ENCODE results near the gene RIC8B.

Gene RIC8B

GRCh38 chr12:106814714-106815113 lies 40.2 kb downstream of the RIC8B start:
- DNase-seq = no peak

GRCh38 chr12:106815741-106816140 lies 41.3 kb downstream of the RIC8B start:
- no peak for DNase-seq

- DNase-seq = no peak
These were observed 41.7 kb downstream of the RIC8B start for GRCh38 chr12:106816231-106816630.

GRCh38 chr12:106819991-106820390 lies 45.5 kb downstream of the RIC8B start:
- no peak for DNase-seq

- DNase-seq = no peak
These were observed 57.2 kb downstream of the RIC8B start for GRCh38 chr12:106831699-106832098.

GRCh38 chr12:106837782-106838181 lies 63.3 kb downstream of the RIC8B start:
- DNase-seq = no peak

- no peak for DNase-seq
These were observed 64.9 kb downstream of the RIC8B start for GRCh38 chr12:106839333-106839732.

GRCh38 chr12:106840243-106840642 lies 65.8 kb downstream of the RIC8B start:
- DNase-seq = no peak

GRCh38 chr12:106841510-106842302 lies 67.2 kb downstream of the RIC8B start:
- DNase-seq = peak; percentile 63

GRCh38 chr12:106845902-106846301 lies 71.4 kb downstream of the RIC8B start:
- DNase-seq = no peak

- DNase-seq = no peak
These were observed 73.4 kb downstream of the RIC8B start for GRCh38 chr12:106847861-106848260.

- no peak for DNase-seq
These were observed 76.8 kb downstream of the RIC8B start for GRCh38 chr12:106851306-106851705.

- no peak for DNase-seq
These were observed 80.2 kb downstream of the RIC8B start for GRCh38 chr12:106854723-106855122.

GRCh38 chr12:106855221-106855758 lies 80.8 kb downstream of the RIC8B start:
- peak; percentile 5 for DNase-seq

GRCh38 chr12:106861984-106862916 lies 87.8 kb downstream of the RIC8B start:
- no peak for DNase-seq

- no peak for DNase-seq
These were observed 88.7 kb downstream of the RIC8B start for GRCh38 chr12:106863189-106863588.

GRCh38 chr12:106865683-106866082 lies 91.2 kb downstream of the RIC8B start:
- DNase-seq = no peak

GRCh38 chr12:106866426-106867080 lies 92.1 kb downstream of the RIC8B start:
- DNase-seq = no peak

GRCh38 chr12:106867651-106868050 lies 93.2 kb downstream of the RIC8B start:
- DNase-seq = no peak

GRCh38 chr12:106868982-106869700 lies 94.7 kb downstream of the RIC8B start:
- DNase-seq = no peak

- no peak for DNase-seq
These were observed 95.6 kb downstream of the RIC8B start for GRCh38 chr12:106870116-106870515.

- DNase-seq = no peak
These were observed 97.0 kb downstream of the RIC8B start for GRCh38 chr12:106871477-106871876.

Data from CD4-positive, alpha-beta T cell treated with Interleukin-17A for 1 hour (primary cell).